ENCODE measurements around the gene PELO. TPM values are rescaled to one million over a fixed set of nuclear protein-coding genes. Genes with fewer than 3 reads are reported as not detected.

PELO gene
- total RNA-seq, 5 donors from 2014 or later (not counting 1 experiment from before 2014, with no cell fraction given): 7.3 to 18.2 (median 13.8) TPM

DNA sequence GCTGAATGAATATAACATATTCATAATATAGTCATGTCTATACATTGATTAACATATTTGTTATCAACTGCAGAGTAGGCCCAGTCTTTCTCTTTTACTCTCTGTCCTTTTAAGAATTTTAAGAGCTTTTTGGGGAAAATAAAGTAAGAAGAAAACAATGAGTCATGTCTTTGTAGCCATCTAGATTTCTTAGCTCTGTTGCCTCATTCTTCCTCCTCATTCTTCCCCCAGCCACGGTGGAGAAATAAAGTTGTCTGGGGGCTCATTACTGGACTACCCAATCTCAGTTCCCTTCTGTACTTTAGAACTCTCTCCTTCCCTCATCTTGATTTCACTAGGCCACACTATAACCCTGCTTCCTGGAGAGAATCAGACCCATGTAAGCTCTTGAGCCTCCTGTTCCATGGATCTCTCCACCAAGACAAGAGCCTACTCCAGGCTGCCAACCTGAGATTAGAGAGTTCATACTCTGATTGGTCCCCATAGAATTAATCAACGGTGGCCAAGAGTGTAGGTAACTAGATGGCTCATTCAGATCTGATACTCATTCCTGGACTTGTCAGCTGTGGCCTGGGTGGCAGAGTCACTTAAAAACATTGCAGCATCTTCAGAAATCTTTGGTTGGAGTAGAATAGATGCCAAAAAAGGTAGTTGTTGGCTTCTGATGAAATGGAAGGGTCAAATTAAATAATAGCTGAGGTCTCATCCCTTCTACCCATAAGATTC, 44.2 kb downstream of the PELO start:
- Histone ChIP-seq H3K27ac (ENCODE audit: low read length) (no peak overlapping the region), H3K9me3 (no peaks in the 10 kb centered on the region), H3K27me3 (replicated peaks in 1 of 2; ENCODE audit: control insufficient read depth in 2 of 2, extremely low read depth in 1 of 2, insufficient read depth in 2 of 2, low read length in 1 of 2) (no peaks in the 10 kb centered on the region), H3K4me3 (ENCODE audit: control insufficient read depth in 1 of 2, extremely low read depth in 1 of 2, low read length in 1 of 2) (no peak overlapping the region), H3K36me3 (ENCODE audit: control insufficient read depth in 2 of 2, extremely low read depth in 1 of 2, insufficient read depth in 1 of 2, low read length in 1 of 2) (no peaks in the 10 kb centered on the region), H3K4me1 (ENCODE audit: control insufficient read depth in 1 of 2, extremely low read depth in 1 of 2, insufficient read depth in 2 of 2, low read length in 2 of 2) (no peaks in the 10 kb centered on the region)
- Mint-ChIP-seq H3K4me3 (no peak overlapping the region), H3K27me3 (peaks cover 0 to 3% of the 10 kb centered on the region in 2 donors), H3K4me1 (no peaks in the 10 kb centered on the region), H3K9me3 (peaks cover 0 to 3% (median 3%) of the 10 kb centered on the region in 3 donors), H3K36me3 (peaks cover 6% of the 10 kb centered on the region), H3K27ac (no peak overlapping the region)
- WGBS (ENCODE audit: insufficient coverage): 80% methylated on average over 1 of the region's 2 CpGs
- ATAC-seq (replicated peaks in 1 of 4): no peak
- ChIA-PET CTCF (no interaction called here), POLR2A (no interaction called here)
- DNase-seq: no peak

DNA sequence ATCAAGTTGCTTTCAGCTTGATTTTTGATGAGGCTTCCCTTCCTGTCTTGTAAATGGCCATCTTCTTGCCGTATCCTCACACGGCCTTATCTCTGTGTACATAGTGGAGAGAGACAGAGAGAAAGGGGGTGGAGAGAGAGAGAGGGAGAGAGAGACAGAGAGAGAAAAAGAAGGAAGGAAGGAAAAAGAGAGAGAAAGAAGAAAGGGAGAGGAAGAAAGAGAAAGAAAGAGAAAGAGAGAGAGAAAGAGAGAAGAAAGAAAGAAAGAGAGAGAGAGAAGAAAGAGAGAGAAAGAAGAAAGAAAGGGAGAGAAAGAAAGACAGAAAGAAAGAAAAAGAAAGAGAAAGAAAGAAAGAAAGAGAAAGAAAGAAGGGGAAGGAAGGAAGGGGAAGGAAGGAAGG, 46.6 kb downstream of the PELO start:
- ATAC-seq (replicated peaks in 1 of 4) (no peak), DNase-seq (no peak)
- ChIA-PET POLR2A (no interaction called here), CTCF (no interaction called here)
- Mint-ChIP-seq H3K36me3 (peaks cover 3% of the 10 kb centered on the region), H3K4me3 (no peak overlapping the region), H3K27me3 (peaks cover 0 to 3% of the 10 kb centered on the region in 2 donors), H3K4me1 (no peaks in the 10 kb centered on the region), H3K27ac (no peak overlapping the region), H3K9me3 (peaks cover 0 to 3% (median 0%) of the 10 kb centered on the region in 3 donors)
- no peaks in the 10 kb centered on the region for H3K9me3 ChIP-seq
- H3K27ac ChIP-seq (ENCODE audit: low read length): no peak overlapping the region
- no peaks in the 10 kb centered on the region for H3K36me3 ChIP-seq (ENCODE audit: control insufficient read depth in 2 of 2, extremely low read depth in 1 of 2, insufficient read depth in 1 of 2, low read length in 1 of 2)
- H3K27me3 ChIP-seq (replicated peaks in 1 of 2; ENCODE audit: control insufficient read depth in 2 of 2, extremely low read depth in 1 of 2, insufficient read depth in 2 of 2, low read length in 1 of 2): no peaks in the 10 kb centered on the region
- no peaks in the 10 kb centered on the region for H3K4me1 ChIP-seq (ENCODE audit: control insufficient read depth in 1 of 2, extremely low read depth in 1 of 2, insufficient read depth in 2 of 2, low read length in 2 of 2)
- H3K4me3 ChIP-seq (ENCODE audit: control insufficient read depth in 1 of 2, extremely low read depth in 1 of 2, low read length in 1 of 2): no peak overlapping the region
- WGBS (ENCODE audit: insufficient coverage): 92% methylated on average over 2 of the region's 2 CpGs

DNA sequence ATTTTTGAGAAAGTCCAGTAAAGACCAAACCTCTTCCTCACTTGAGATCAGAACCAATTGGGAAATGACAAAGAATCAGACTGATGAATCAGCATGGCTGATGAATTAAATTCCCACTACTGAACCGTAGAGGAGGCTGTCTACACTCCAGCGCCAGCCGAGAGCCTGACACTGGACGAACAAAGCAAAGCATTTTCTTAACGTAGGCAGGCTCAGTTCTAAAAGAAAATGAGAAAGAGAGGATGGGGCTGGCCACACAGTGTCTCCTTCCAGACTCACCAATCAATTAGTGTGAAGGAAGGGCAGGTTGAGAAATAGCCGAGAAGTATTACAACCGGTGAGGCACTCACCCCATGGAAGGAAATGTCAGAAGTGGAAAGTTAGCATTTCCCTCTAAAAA, 49.4 kb downstream of the PELO start:
- no peaks in the 10 kb centered on the region for H3K36me3 ChIP-seq (ENCODE audit: control insufficient read depth in 2 of 2, extremely low read depth in 1 of 2, insufficient read depth in 1 of 2, low read length in 1 of 2)
- 87% methylated on average over 3 of the region's 7 CpGs for WGBS (ENCODE audit: insufficient coverage)
- Mint-ChIP-seq H3K4me3 (no peak overlapping the region), H3K27ac (no peak overlapping the region), H3K27me3 (peaks cover 0 to 3% of the 10 kb centered on the region in 2 donors), H3K36me3 (peaks cover 3% of the 10 kb centered on the region), H3K4me1 (no peaks in the 10 kb centered on the region), H3K9me3 (peaks cover 0 to 3% (median 0%) of the 10 kb centered on the region in 3 donors)
- H3K4me1 ChIP-seq (ENCODE audit: control insufficient read depth in 1 of 2, extremely low read depth in 1 of 2, insufficient read depth in 2 of 2, low read length in 2 of 2): no peaks in the 10 kb centered on the region
- CTCF ChIA-PET: no interaction called here
- no peak overlapping the region for H3K4me3 ChIP-seq (ENCODE audit: control insufficient read depth in 1 of 2, extremely low read depth in 1 of 2, low read length in 1 of 2)
- POLR2A ChIA-PET: no interaction called here
- no peaks in the 10 kb centered on the region for H3K9me3 ChIP-seq
- ATAC-seq (replicated peaks in 1 of 4): no peak
- H3K27ac ChIP-seq (ENCODE audit: low read length): no peak overlapping the region
- no peak for DNase-seq
- H3K27me3 ChIP-seq (replicated peaks in 1 of 2; ENCODE audit: control insufficient read depth in 2 of 2, extremely low read depth in 1 of 2, insufficient read depth in 2 of 2, low read length in 1 of 2): no peaks in the 10 kb centered on the region

Other genes with a start within 250 kb of the PELO start
- gene ITGA1, start within 50 bp of the PELO start, total RNA-seq: 10 to 100 TPM in 1 of 5 donors, 1 to 10 TPM in 4; 2.9 to 13.0 (median 6.8) TPM
- 1 to 10 TPM in 1 of 5 donors, under 1 TPM in 4; 0.16 to 1.5 (median 0.51) TPM for gene ITGA2, start 201.4 kb downstream of the PELO start, total RNA-seq

Measured in T-cell (primary cell).